Measurements from ENCODE around the gene GSTA1. TPM values are rescaled to one million over a fixed set of nuclear protein-coding genes. Genes with fewer than 3 reads are reported as not detected.

Gene GSTA1
- total RNA-seq, result not detected in 2 replicates

GRCh38 chr6:52803668-52804255 lies at the start of gene GSTA1:
TSS of gene GSTA1 (minus strand) at chr6:52803816. CDS start at chr6:52799267, 4,549 bp downstream.

DNA sequence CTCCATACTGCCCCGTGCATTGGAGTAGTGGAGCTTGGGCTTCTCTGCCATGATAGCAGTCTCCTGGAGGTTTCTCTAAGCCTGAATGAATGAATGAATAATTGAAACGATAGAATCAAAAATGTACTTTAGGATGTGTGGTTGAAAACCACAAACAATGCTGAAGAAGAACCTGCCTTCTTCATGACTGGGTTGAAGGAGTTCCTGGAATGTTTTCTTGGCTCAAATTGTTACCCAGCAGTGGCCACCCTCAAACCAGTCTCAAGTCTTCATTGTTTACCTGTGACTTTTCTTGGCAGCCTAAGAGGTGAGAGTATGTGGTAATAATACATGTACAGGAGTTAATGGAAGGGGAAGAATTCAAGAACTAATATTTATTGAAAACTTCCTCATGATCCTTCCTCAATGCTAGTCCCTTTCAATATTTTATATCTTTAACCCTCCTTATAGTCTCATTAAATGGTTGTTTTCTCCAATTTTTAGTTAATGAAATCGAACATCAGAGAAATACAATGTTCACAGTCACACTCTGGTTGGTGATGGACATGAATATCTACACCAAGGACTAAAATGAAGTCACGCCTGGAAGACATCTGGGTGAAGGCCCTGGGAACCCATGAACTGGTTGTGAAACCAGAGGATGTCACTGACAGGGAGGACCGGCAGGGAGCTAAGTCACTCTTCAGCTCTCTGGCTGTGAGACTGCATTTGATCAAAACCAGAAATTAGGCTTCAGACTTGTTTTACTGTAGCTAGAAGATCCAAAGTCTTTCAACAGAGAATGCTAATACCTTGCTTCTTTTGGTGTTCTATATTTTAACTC lies 37.4 kb upstream of the GSTA1 start, which contains the start of gene GSTA5:
TSS of gene GSTA5 (minus strand) at position 51 of the 823 bp plus-strand sequence.

DNA sequence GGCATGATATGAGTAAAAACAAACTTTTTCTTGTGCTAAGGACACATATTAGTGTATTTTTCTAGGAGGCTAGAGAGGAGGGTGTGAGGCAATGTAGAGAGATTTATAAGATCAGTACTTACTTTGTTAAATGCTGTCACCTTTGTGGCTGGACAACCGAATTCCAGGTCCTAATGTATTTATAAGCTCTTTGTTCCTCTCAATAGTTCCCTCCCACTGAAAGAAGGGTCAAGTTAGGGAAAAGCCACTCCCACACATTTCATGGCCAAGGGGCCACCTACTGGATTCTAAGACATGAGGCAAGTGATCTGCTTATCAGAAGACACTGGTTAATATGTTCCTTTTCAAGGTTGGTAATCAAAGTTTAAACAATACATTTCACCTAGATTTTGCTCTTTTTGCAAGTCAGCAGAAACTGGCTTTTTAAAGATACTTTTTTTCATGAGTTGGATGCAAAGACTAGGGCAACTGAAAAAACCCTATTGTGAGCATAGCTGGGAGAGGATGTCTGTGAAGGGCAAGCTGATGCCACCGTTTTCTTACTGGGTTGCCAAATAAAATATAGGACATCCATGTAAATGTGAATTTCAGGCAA lies 40.2 kb downstream of the GSTA1 start, which contains the start of gene GSTA2:
TSS of gene GSTA2 (minus strand) at position 154 of the 595 bp plus-strand sequence. CDS start 5,528 bp downstream, outside the sequence.

Other genes with a start within 250 kb of the GSTA1 start
- 38.9 and 61.5 TPM in 2 replicates for gene TRAM2, start 226.8 kb downstream of the GSTA1 start, total RNA-seq
- gene TMEM14A, start 132.7 kb downstream of the GSTA1 start, total RNA-seq, result 25.7 and 41.5 TPM in 2 replicates
- gene GSTA2, start 40.3 kb downstream of the GSTA1 start, total RNA-seq, result not detected in 2 replicates
- not detected in 2 replicates for gene GSTA5, start 37.0 kb upstream of the GSTA1 start, total RNA-seq
- not detected in 2 replicates for gene GSTA3, start 105.9 kb upstream of the GSTA1 start, total RNA-seq
- 35.8 and 45.8 TPM in 2 replicates for gene GSTA4, start 191.5 kb upstream of the GSTA1 start, total RNA-seq

Measured in epithelial cell of alveolus of lung (primary cell).